Measurements from ENCODE around the gene NDST1. TPM values are rescaled to one million over a fixed set of nuclear protein-coding genes. Genes with fewer than 3 reads are reported as not detected.

The NDST1 gene
- total and polyA plus RNA-seq, 10 of the 15 experiments (the other 5 are each of a cell fraction or from before 2014, with no cell fraction given): 0.20 to 53.5 (median 12.9) TPM

DNA sequence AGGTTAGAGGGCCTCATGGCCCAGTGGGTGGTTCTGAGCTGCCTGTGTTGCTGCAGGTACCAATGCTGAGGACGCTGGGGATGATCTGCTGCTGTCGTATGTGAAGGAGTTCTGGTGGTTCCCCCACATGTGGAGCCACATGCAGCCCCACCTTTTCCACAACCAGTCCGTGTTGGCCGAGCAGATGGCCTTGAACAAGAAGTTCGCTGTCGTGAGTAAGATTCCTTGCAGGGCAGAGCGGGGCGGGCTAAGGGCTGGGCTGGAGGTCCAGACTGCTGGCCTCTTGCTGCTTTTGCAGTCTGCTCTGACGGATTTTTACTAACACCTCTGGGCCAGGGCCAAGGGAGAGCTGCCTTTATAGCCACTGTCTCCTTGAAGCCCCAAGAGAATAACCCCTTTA is 26.9 kb downstream of the NDST1 start:
- FAIRE-seq: no peak
- in situ Hi-C loops (cut with MboI): no loop called here
- CTCF ChIA-PET: interaction anchor here (1.2 to 1.6 kb wide), 2 partner anchors 10 to 26 kb away, joined by 5 to 6 read pairs; no protein-coding TSS in a partner anchor

More for the DNA sequence above, 26.9 kb downstream of the NDST1 start:
- ChIA-PET SMC1A (ENCODE audit: uncharacterized antibody, unreplicated experiment) (interaction anchor here (1.1 kb wide), 1 partner anchor 76 kb away, joined by 3 read pairs; no protein-coding TSS in a partner anchor), POLR2A (no interaction called here), RAD21 (ENCODE audit: unreplicated experiment) (no interaction called here)
- no peaks in the 10 kb centered on the region for H3K4me1 ChIP-seq (ENCODE audit: control insufficient read depth, insufficient read depth, low read length)
- no peak overlapping the region for H3K27ac ChIP-seq (ENCODE audit: control insufficient read depth, insufficient read depth)
- BruUV-seq (replicated peaks): no TSS peak
- no peaks in the 10 kb centered on the region for H3K9me3 ChIP-seq (replicated peaks; ENCODE audit: control insufficient read depth, insufficient read depth, low read length)
- intact Hi-C loops (cut with micrococcal nuclease; ENCODE audit: unreplicated experiment): no loop called here
- no peaks in the 10 kb centered on the region for H3K27me3 ChIP-seq (replicated peaks in 1 of 2; ENCODE audit: control insufficient read depth in 2 of 2, insufficient read depth in 2 of 2, low read length in 1 of 2)
- WGBS (ENCODE audit: insufficient coverage, insufficient replicate concordance, low lambda C conversion rate, missing lambda C conversion rate): 97% methylated on average over 9 of the region's 9 CpGs
- TF ChIP-seq ZNF384 (IDR thresholded peaks at IDR 0.05; ENCODE audit: borderline replicate concordance, low read depth, low read length): no peak
- TF ChIP-seq ZNF217 (IDR thresholded peaks at IDR 0.05): no peak
- TF ChIP-seq FOXM1 (IDR thresholded peaks at IDR 0.05; ENCODE audit: low read depth, low read length): no peak
- TF ChIP-seq SMARCA5 (IDR thresholded peaks at IDR 0.05): no peak
- TF ChIP-seq SIN3A (IDR thresholded peaks at IDR 0.05; ENCODE audit: low read depth, low read length): no peak
- no peak for TF ChIP-seq SMC3 (IDR thresholded peaks at IDR 0.05; ENCODE audit: borderline replicate concordance, low read length)
- no peak for TF ChIP-seq NR2C1 (IDR thresholded peaks at IDR 0.05)
- no peak for TF ChIP-seq CREB1 (IDR thresholded peaks at IDR 0.05; ENCODE audit: low read depth)
- TF ChIP-seq, protein P1, sequence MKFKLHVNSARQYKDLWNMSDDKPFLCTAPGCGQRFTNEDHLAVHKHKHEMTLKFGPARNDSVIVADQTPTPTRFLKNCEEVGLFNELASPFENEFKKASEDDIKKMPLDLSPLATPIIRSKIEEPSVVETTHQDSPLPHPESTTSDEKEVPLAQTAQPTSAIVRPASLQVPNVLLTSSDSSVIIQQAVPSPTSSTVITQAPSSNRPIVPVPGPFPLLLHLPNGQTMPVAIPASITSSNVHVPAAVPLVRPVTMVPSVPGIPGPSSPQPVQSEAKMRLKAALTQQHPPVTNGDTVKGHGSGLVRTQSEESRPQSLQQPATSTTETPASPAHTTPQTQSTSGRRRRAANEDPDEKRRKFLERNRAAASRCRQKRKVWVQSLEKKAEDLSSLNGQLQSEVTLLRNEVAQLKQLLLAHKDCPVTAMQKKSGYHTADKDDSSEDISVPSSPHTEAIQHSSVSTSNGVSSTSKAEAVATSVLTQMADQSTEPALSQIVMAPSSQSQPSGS (IDR thresholded peaks at IDR 0.05; ENCODE audit: low read length): no peak
- TF ChIP-seq, protein P2, sequence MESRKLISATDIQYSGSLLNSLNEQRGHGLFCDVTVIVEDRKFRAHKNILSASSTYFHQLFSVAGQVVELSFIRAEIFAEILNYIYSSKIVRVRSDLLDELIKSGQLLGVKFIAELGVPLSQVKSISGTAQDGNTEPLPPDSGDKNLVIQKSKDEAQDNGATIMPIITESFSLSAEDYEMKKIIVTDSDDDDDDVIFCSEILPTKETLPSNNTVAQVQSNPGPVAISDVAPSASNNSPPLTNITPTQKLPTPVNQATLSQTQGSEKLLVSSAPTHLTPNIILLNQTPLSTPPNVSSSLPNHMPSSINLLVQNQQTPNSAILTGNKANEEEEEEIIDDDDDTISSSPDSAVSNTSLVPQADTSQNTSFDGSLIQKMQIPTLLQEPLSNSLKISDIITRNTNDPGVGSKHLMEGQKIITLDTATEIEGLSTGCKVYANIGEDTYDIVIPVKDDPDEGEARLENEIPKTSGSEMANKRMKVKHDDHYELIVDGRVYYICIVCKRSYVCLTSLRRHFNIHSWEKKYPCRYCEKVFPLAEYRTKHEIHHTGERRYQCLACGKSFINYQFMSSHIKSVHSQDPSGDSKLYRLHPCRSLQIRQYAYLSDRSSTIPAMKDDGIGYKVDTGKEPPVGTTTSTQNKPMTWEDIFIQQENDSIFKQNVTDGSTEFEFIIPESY (IDR thresholded peaks at IDR 0.05): no peak
- TF ChIP-seq, protein P3, sequence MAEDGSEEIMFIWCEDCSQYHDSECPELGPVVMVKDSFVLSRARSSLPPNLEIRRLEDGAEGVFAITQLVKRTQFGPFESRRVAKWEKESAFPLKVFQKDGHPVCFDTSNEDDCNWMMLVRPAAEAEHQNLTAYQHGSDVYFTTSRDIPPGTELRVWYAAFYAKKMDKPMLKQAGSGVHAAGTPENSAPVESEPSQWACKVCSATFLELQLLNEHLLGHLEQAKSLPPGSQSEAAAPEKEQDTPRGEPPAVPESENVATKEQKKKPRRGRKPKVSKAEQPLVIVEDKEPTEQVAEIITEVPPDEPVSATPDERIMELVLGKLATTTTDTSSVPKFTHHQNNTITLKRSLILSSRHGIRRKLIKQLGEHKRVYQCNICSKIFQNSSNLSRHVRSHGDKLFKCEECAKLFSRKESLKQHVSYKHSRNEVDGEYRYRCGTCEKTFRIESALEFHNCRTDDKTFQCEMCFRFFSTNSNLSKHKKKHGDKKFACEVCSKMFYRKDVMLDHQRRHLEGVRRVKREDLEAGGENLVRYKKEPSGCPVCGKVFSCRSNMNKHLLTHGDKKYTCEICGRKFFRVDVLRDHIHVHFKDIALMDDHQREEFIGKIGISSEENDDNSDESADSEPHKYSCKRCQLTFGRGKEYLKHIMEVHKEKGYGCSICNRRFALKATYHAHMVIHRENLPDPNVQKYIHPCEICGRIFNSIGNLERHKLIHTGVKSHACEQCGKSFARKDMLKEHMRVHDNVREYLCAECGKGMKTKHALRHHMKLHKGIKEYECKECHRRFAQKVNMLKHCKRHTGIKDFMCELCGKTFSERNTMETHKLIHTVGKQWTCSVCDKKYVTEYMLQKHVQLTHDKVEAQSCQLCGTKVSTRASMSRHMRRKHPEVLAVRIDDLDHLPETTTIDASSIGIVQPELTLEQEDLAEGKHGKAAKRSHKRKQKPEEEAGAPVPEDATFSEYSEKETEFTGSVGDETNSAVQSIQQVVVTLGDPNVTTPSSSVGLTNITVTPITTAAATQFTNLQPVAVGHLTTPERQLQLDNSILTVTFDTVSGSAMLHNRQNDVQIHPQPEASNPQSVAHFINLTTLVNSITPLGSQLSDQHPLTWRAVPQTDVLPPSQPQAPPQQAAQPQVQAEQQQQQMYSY (CRISPR knock-in tag; IDR thresholded peaks at IDR 0.05): no peak
- no peak for TF ChIP-seq BRCA1 (IDR thresholded peaks at IDR 0.05; ENCODE audit: low read depth, low read length)
- TF ChIP-seq PML (IDR thresholded peaks at IDR 0.05; ENCODE audit: low read length): no peak
- no peak for TF ChIP-seq IKZF1 (conservative IDR thresholded peaks at IDR 0.05)
- TF ChIP-seq WRNIP1 (IDR thresholded peaks at IDR 0.05; ENCODE audit: borderline replicate concordance, low read depth, low read length): no peak
- TF ChIP-seq MTA3 (IDR thresholded peaks at IDR 0.05; ENCODE audit: borderline replicate concordance, low read length): no peak
- TF ChIP-seq JUNB (IDR thresholded peaks at IDR 0.05): no peak
- H3K9ac ChIP-seq (ENCODE audit: control insufficient read depth, insufficient read depth, low read length): no peak overlapping the region
- no peak overlapping the region for H3K4me2 ChIP-seq (ENCODE audit: control insufficient read depth, insufficient read depth)
- no peak overlapping the region for H2AFZ ChIP-seq (ENCODE audit: control insufficient read depth, low read depth, low read length)
- DNase-seq (ENCODE audit: low read depth, low spot score): no peak
- H4K20me1 ChIP-seq (ENCODE audit: control insufficient read depth, insufficient read depth): no peaks in the 10 kb centered on the region
- no peak overlapping the region for H3K4me3 ChIP-seq
- ATAC-seq: no peak
- H3K79me2 ChIP-seq (ENCODE audit: control insufficient read depth, insufficient read depth, low read length): no peaks in the 10 kb centered on the region
- H3K36me3 ChIP-seq (ENCODE audit: control insufficient read depth in 2 of 2, insufficient read depth in 2 of 2, low read length in 1 of 2): peaks cover 16 to 36% of the 10 kb centered on the region in 2 experiments; a peak in 3 of 4 replicates

Measured in GM12878 (cell line).